Effector CD4-positive, alpha-beta T cell (primary cell): ENCODE results near the gene FIGNL1.

Experiments used
- DNase-seq: peaks from one replicate; pipeline ENCODE4 v3.0.0-alpha.2; 2020
- total RNA-seq: gene quantifications from one replicate; lab custom pipeline; 2026; lab: John Stamatoyannopoulos, UW

The FIGNL1 gene
- 16.7 reads per million, percentile 43 among the genes with 10 or more reads in this experiment for total RNA-seq

- peak; percentile 67 for DNase-seq
These were observed at the start of gene FIGNL1 for GRCh38 chr7:50449881-50450589. Gene FIGNL1 (minus strand): TSS chr7:50450350. CDS start chr7:50447287, 3,063 bp downstream.

- no peak for DNase-seq
These were observed 48.9 kb upstream of the FIGNL1 start for GRCh38 chr7:50499092-50499491.

- DNase-seq = no peak
These were observed 47.8 kb upstream of the FIGNL1 start for GRCh38 chr7:50497968-50498367.

GRCh38 chr7:50497068-50497642, 47.0 kb upstream of the FIGNL1 start:
- DNase-seq = no peak

GRCh38 chr7:50496569-50496968, 46.4 kb upstream of the FIGNL1 start:
- no peak for DNase-seq

GRCh38 chr7:50495746-50496145, 45.6 kb upstream of the FIGNL1 start:
- DNase-seq = no peak

- DNase-seq = no peak
These were observed 42.8 kb upstream of the FIGNL1 start for GRCh38 chr7:50492770-50493519.

- DNase-seq = no peak
These were observed 41.8 kb upstream of the FIGNL1 start for GRCh38 chr7:50491943-50492342.

GRCh38 chr7:50491209-50491608, 41.1 kb upstream of the FIGNL1 start:
- DNase-seq = no peak

GRCh38 chr7:50488379-50488778, 38.2 kb upstream of the FIGNL1 start:
- no peak for DNase-seq

GRCh38 chr7:50486512-50486911, 36.4 kb upstream of the FIGNL1 start:
- DNase-seq = no peak

- no peak for DNase-seq
These were observed 31.7 kb upstream of the FIGNL1 start for GRCh38 chr7:50481867-50482266.

GRCh38 chr7:50480797-50481196, 30.6 kb upstream of the FIGNL1 start:
- no peak for DNase-seq

GRCh38 chr7:50479743-50480517, 29.8 kb upstream of the FIGNL1 start:
- DNase-seq = no peak

- DNase-seq = no peak
These were observed 27.5 kb upstream of the FIGNL1 start for GRCh38 chr7:50477640-50478039.

GRCh38 chr7:50476953-50477625, 26.9 kb upstream of the FIGNL1 start:
- no peak for DNase-seq

GRCh38 chr7:50475340-50475739, 25.2 kb upstream of the FIGNL1 start:
- no peak for DNase-seq

GRCh38 chr7:50474382-50475160, 24.4 kb upstream of the FIGNL1 start:
- no peak for DNase-seq

GRCh38 chr7:50473531-50473930, 23.4 kb upstream of the FIGNL1 start:
- no peak for DNase-seq

GRCh38 chr7:50472427-50472826, 22.3 kb upstream of the FIGNL1 start:
- no peak for DNase-seq

- DNase-seq = no peak
These were observed 21.8 kb upstream of the FIGNL1 start for GRCh38 chr7:50471970-50472369.
